Measurements from ENCODE around the gene CREBRF. TPM values are rescaled to one million over a fixed set of nuclear protein-coding genes. Genes with fewer than 3 reads are reported as not detected.

CREBRF gene
- total and polyA plus RNA-seq, 2 donors (not counting 3 experiments of a cell fraction or from before 2014, with no cell fraction given): 2.7 to 8.8 TPM

GRCh38 chr5:173075137-173075843 is 19.1 kb downstream of the CREBRF start:
- no peak overlapping the region for H3K4me3 ChIP-seq (replicated peaks in 1 of 3; ENCODE audit: insufficient read depth in 1 of 3, low read depth in 1 of 3, low read length in 3 of 3)
- no peaks in the 10 kb centered on the region for H3K79me2 ChIP-seq (ENCODE audit: control insufficient read depth, insufficient read depth, low read length)
- H3K9me1 ChIP-seq (replicated peaks; ENCODE audit: control insufficient read depth, extremely low read depth, insufficient read depth, low read length): no peaks in the 10 kb centered on the region
- H2AFZ ChIP-seq (ENCODE audit: low read depth, low read length): no peak overlapping the region
- no peak overlapping the region for H3K9ac ChIP-seq (replicated peaks; ENCODE audit: extremely low read depth, insufficient read depth, low read length)
- H3K36me3 ChIP-seq (ENCODE audit: control insufficient read depth in 2 of 2, extremely low read depth in 1 of 2, insufficient read depth in 2 of 2, low read length in 2 of 2): no peaks in the 10 kb centered on the region
- DNase-seq (ENCODE audit: low read depth, low spot score) (no peak), FAIRE-seq (no peak)
- H3K4me1 ChIP-seq (ENCODE audit: control insufficient read depth, extremely low read depth, insufficient read depth, low read length): no peaks in the 10 kb centered on the region
- TF ChIP-seq, protein P1, sequence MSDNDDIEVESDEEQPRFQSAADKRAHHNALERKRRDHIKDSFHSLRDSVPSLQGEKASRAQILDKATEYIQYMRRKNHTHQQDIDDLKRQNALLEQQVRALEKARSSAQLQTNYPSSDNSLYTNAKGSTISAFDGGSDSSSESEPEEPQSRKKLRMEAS (IDR thresholded peaks at IDR 0.05; ENCODE audit: insufficient read depth, insufficient read length): no peak
- TF ChIP-seq MYC (IDR thresholded peaks at IDR 0.05; ENCODE audit: low read depth, low read length): no peak
- TF ChIP-seq GATA2 (IDR thresholded peaks at IDR 0.05; ENCODE audit: insufficient read depth, insufficient read length, low read depth, low read length): no peak
- no peak for TF ChIP-seq POLR2AphosphoS5 (IDR thresholded peaks at IDR 0.05; ENCODE audit: insufficient read depth, low read depth, low read length)
- TF ChIP-seq POLR2A (IDR thresholded peaks at IDR 0.05; ENCODE audit: low read depth, low read length): no peak
- TF ChIP-seq CTCF (IDR thresholded peaks at IDR 0.05; ENCODE audit: extremely low read depth in 1 of 2, insufficient read depth in 1 of 2, low read depth in 1 of 2, low read length in 2 of 2): no peak
- no peak for TF ChIP-seq FOS (IDR thresholded peaks at IDR 0.05; ENCODE audit: borderline replicate concordance, insufficient read depth, low read length)
- TF ChIP-seq EZH2 (IDR thresholded peaks at IDR 0.05; ENCODE audit: borderline replicate concordance, low read depth, low read length, severe bottlenecking): no peak
- no peak for TF ChIP-seq JUN (IDR thresholded peaks at IDR 0.05; ENCODE audit: borderline replicate concordance, insufficient read depth, insufficient read length, low read depth)
- no peak overlapping the region for H3K4me2 ChIP-seq (ENCODE audit: insufficient read depth, low read length)
- ChIA-PET POLR2A (no interaction called here), CTCF (no interaction called here)
- intact Hi-C loops (cut with micrococcal nuclease) (no loop called here), dilution Hi-C loops (cut with MboI; ENCODE audit: extremely low pct_ligation_motif_present, low sequenced_read_pairs) (no loop called here)
- H3K27ac ChIP-seq (ENCODE audit: insufficient read depth, low read depth, low read length): no peak overlapping the region
- H3K9me3 ChIP-seq (replicated peaks; ENCODE audit: control insufficient read depth, insufficient read depth, low read length): no peaks in the 10 kb centered on the region
- H3K27me3 ChIP-seq (ENCODE audit: control insufficient read depth in 2 of 2, insufficient read depth in 2 of 2, low read length in 2 of 2): no peaks in the 10 kb centered on the region
- no peaks in the 10 kb centered on the region for H4K20me1 ChIP-seq (replicated peaks; ENCODE audit: control insufficient read depth, extremely low read depth, insufficient read depth, low read length)
- BruUV-seq (replicated peaks): no TSS peak
